GM06990 (cell line): ENCODE data around the gene CHRNB1.

Source experiments
- DNase-seq: peaks from one replicate; pipeline ENCODE4 v3.0.0-alpha.2; 2011; ENCODE audit not compliant: insufficient read length; ENCODE audit errors: extremely low read depth
- H3K27me3 ChIP-seq: replicated peaks from 2 replicates; pipeline ENCODE4 v1.6.0; 2011; ENCODE audit warnings: low read length; ENCODE audit not compliant: control insufficient read depth, insufficient read depth
- H3K36me3 ChIP-seq: 2 replicates; pipeline ENCODE4 v1.5.1; 2011; ENCODE audit warnings: low read length; ENCODE audit not compliant: control insufficient read depth, insufficient read depth
- H3K4me3 ChIP-seq: replicated peaks from 2 replicates; pipeline ENCODE4 v1.5.1; 2011; ENCODE audit warnings: low read depth, mild to moderate bottlenecking, control low read depth, low read length
- TF ChIP-seq, protein P1 (sequence below): IDR thresholded peaks from 2 replicates; pipeline ENCODE4 v1.5.1; 2011; ENCODE audit warnings: low read length, control low read depth, mild to moderate bottlenecking, inconsistent platforms; ENCODE audit not compliant: insufficient read depth, poor library complexity, severe bottlenecking

Gene CHRNB1

DNA sequence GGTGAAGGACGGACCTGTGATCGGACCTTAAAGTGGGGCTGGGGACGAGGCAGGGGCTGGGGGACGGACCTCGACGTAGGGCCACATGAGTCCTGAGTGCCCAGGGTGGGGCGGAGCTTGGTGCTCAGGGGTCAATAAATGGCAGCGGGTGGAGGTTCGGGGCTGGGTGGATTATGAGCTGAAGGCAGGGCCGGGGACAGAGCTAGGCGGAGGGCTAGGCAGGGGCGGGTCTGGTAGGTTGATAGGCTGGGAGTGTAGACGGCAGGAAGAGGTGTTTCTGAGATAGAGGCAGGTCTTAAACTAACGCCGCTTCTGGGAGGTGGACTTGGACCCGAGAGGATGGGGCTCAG lies 733 bp downstream of the CHRNB1 start:
- Histone ChIP-seq H3K36me3 (no peaks in the 10 kb centered on the region), H3K27me3 (no peaks in the 10 kb centered on the region), H3K4me3 (peak overlapping the region; percentile 27)
- TF ChIP-seq, protein P1, sequence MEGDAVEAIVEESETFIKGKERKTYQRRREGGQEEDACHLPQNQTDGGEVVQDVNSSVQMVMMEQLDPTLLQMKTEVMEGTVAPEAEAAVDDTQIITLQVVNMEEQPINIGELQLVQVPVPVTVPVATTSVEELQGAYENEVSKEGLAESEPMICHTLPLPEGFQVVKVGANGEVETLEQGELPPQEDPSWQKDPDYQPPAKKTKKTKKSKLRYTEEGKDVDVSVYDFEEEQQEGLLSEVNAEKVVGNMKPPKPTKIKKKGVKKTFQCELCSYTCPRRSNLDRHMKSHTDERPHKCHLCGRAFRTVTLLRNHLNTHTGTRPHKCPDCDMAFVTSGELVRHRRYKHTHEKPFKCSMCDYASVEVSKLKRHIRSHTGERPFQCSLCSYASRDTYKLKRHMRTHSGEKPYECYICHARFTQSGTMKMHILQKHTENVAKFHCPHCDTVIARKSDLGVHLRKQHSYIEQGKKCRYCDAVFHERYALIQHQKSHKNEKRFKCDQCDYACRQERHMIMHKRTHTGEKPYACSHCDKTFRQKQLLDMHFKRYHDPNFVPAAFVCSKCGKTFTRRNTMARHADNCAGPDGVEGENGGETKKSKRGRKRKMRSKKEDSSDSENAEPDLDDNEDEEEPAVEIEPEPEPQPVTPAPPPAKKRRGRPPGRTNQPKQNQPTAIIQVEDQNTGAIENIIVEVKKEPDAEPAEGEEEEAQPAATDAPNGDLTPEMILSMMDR, result no peak
- DNase-seq, result no peak

DNA sequence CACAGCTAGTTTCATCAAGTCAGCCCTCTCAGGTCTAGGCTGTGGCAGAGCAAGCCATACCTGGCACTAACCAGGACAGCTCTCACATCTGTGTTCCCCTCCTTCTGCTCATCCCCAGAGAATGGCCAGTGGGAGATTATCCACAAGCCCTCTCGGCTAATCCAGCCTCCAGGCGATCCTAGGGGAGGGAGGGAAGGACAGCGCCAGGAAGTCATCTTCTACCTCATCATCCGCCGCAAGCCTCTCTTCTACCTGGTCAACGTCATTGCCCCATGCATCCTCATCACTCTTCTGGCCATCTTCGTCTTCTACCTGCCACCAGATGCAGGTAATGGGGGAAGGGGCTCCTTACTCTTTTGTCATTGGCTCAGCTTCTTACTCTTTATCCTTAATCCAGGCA lies 3.6 kb downstream of the CHRNB1 start:
- DNase-seq, result no peak
- H3K4me3 ChIP-seq, result no peak overlapping the region
- TF ChIP-seq, protein P1, result no peak
- H3K36me3 ChIP-seq, result no peaks in the 10 kb centered on the region
- no peaks in the 10 kb centered on the region for H3K27me3 ChIP-seq

DNA sequence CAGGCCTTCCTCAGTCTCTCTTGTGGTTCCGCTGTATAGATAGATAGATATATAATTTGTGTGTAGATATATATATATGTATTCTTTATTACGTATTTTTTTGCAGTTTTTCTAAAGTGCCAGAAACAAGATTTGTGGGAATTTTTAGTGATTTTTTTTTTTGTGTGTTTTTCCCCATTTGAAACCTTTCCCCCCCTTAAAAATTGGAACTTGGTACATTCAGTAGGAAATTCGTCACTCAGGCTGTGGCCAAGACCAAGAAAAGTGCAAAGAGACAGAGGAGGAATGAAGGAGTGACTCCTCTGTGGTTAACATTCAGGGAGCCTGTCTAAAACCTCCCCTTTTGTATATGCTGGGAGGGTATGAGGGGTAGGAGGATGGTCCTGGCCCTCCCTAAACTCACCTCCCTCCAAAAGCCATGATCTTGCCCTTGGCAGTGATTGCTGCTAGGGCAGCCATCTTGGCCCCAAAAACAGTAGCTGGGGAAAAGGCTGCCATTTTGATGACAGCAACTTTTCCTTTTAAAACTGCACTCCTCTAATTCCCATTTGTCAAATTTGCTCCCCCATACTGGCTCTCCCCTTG lies 15.2 kb downstream of the CHRNB1 start:
- Histone ChIP-seq H3K36me3 (peaks cover 2% of the 10 kb centered on the region), H3K4me3 (no peak overlapping the region), H3K27me3 (no peaks in the 10 kb centered on the region)
- no peak for DNase-seq
- TF ChIP-seq, protein P1, result no peak

DNA sequence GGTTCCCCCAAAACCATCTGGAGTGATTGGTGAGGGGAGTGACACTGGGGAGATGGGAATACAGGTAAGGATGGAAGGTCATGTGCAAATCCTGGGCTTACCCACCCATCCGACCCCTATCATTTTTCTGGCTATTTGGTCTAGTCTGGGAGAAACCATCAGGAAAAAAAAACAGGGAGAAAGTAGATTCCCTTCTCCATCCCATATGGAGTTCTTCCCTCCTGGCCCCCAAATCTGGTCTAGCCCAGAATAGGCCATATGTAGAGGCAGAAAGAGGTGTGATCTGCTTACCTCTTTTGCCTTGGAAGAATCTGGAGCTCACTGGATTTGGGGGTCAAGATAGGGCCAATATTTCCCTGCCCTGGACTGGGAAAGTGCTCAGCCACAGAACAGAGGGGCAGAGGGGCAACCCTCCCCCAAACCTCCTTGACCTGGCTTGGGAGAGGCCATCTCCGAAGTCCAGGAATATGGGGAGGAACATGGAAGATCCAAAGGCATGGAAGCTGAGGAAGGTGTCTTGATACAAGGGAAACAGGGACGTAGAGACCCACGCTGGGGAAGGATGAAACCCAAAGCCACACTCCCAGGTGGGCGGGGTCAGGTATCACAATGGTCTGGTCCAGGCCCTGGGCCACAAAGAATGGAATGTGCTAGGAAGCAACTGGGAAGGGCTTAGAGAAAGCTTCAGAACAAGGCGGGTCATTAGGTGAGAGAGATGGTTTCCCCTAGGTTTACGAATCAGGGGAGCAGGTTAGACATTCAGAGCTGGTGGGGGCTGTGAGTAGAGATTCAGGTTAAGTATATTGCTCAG lies 16.2 kb downstream of the CHRNB1 start:
- no peak for DNase-seq
- H3K4me3 ChIP-seq, result no peak overlapping the region
- TF ChIP-seq, protein P1, result no peak
- H3K27me3 ChIP-seq, result no peaks in the 10 kb centered on the region
- peaks cover 2% of the 10 kb centered on the region for H3K36me3 ChIP-seq

DNA sequence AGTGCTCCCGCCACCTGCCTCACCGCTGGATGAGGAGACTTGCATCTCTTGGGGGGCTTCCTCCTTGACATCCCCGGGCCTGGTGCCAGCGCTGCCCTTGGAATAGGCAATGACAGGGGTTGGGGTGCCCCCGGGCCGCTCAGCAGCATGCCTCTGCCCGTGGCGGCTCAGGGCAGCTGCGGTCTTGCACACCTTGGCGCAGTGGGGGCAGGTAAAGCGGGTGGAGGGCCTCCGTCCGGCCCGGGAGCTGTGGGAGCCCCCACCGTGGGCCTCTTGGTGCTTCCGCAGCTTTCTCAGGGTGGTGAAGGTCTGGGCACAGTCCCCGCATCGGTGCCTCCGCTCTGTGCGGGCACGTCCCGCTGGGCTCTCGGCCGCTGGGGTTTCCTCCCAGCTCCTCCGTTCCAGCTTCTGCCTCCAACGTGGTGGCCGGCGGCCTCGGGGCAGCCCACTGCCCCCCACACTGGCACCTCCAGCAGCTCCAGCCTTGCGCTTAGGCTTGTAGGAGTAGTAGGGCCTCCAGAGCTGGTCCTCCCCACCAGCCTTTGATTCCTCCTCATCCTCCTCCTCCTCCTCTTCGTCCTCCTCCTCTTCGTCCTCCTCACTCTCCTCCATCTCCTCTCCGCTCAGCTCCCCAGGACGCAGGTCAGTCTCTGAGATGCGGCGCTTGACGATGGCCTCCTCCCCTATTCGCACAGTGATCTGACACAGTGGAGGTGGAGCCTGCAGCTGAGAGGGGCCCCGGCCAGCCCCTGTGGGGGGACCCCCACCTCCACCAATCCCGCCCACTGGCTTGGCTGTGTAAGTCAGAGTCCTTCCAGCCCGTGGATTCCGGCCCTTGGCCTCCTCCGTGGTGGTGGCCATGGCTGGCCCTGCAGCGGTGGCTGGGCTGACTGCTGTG lies 17.9 kb downstream of the CHRNB1 start:
- DNase-seq, result no peak
- no peaks in the 10 kb centered on the region for H3K27me3 ChIP-seq
- H3K36me3 ChIP-seq, result peaks cover 4% of the 10 kb centered on the region
- TF ChIP-seq, protein P1, result no peak
- H3K4me3 ChIP-seq, result no peak overlapping the region
